Breast epithelium (tissue), 3 donors: Measurements from ENCODE around the gene B3GAT3.

Experiments used
- CTCF ChIP-seq, 3 donors: fragments of 450-650 bp; IDR thresholded peaks; one replicate each; pipeline ENCODE4 v1.5.1; 2016 to 2017; ENCODE audit warnings: antibody characterized with exemption in 3 of 3, mild to moderate bottlenecking in 3 of 3, moderate library complexity in 3 of 3
- POLR2A ChIP-seq: fragments of 450-650 bp; IDR thresholded peaks from one replicate; pipeline ENCODE4 v1.6.1; 2016; ENCODE audit warnings: antibody characterized with exemption, mild to moderate bottlenecking, moderate library complexity
- POLR2AphosphoS5 ChIP-seq, 3 donors: sonication (generic); formaldehyde crosslinking; IDR thresholded peaks; one replicate each; pipeline ENCODE4 v1.6.1; 2017; ENCODE audit warnings: antibody characterized with exemption in 3 of 3

GRCh38 chr11:62572431-62572830, 49.4 kb downstream of the B3GAT3 start:
- no peak for TF ChIP-seq CTCF (IDR thresholded peaks at IDR 0.05)
- no peak for TF ChIP-seq POLR2A
- no peak for TF ChIP-seq POLR2AphosphoS5 (IDR thresholded peaks at IDR 0.05)
